Measurements from ENCODE around the gene MOGAT1.
"Not testable (repeated sequence)": the region's sequence is repeated elsewhere in the genome, so short reads cannot be mapped to it uniquely, and the experiment has no call there.

Gene MOGAT1

GRCh38 chr2:222670191-222671038 is 1.0 kb upstream of the MOGAT1 start:
- no peak for DNase-seq (ENCODE audit: low spot score)

GRCh38 chr2:222672068-222672401 is 577 bp downstream of the MOGAT1 start:
- no peak for DNase-seq (ENCODE audit: low spot score)

- no peak for DNase-seq (ENCODE audit: low spot score)
These were observed 1.8 kb downstream of the MOGAT1 start for GRCh38 chr2:222673273-222673672.

- no peak for DNase-seq (ENCODE audit: low spot score)
These were observed 2.4 kb downstream of the MOGAT1 start for GRCh38 chr2:222673883-222674282.

- DNase-seq (ENCODE audit: low spot score): no peak
These were observed 6.5 kb downstream of the MOGAT1 start for GRCh38 chr2:222677981-222678380.

GRCh38 chr2:222683805-222684204 is 12.3 kb downstream of the MOGAT1 start:
- DNase-seq (ENCODE audit: low spot score): no peak

- no peak for DNase-seq (ENCODE audit: low spot score)
These were observed 14.8 kb downstream of the MOGAT1 start for GRCh38 chr2:222686086-222686750.

GRCh38 chr2:222688917-222689316 is 17.5 kb downstream of the MOGAT1 start:
- no peak for DNase-seq (ENCODE audit: low spot score)

GRCh38 chr2:222689322-222689721 is 17.9 kb downstream of the MOGAT1 start:
- DNase-seq (ENCODE audit: low spot score): no peak

- peak; percentile 76 for DNase-seq (ENCODE audit: low spot score)
These were observed 19.2 kb downstream of the MOGAT1 start for GRCh38 chr2:222690564-222691200.

- DNase-seq (ENCODE audit: low spot score): not testable (repeated sequence)
These were observed 22.0 kb downstream of the MOGAT1 start for GRCh38 chr2:222693413-222693812.

- DNase-seq (ENCODE audit: low spot score): no peak
These were observed 22.4 kb downstream of the MOGAT1 start for GRCh38 chr2:222693837-222694236.

GRCh38 chr2:222698276-222698675 is 26.8 kb downstream of the MOGAT1 start:
- DNase-seq (ENCODE audit: low spot score): no peak

- DNase-seq (ENCODE audit: low spot score): no peak
These were observed 29.8 kb downstream of the MOGAT1 start for GRCh38 chr2:222701233-222701632.

GRCh38 chr2:222701721-222702131 is 30.3 kb downstream of the MOGAT1 start:
- DNase-seq (ENCODE audit: low spot score): no peak

GRCh38 chr2:222703091-222703490 is 31.6 kb downstream of the MOGAT1 start:
- no peak for DNase-seq (ENCODE audit: low spot score)

- DNase-seq (ENCODE audit: low spot score): peak; percentile 49
These were observed 32.4 kb downstream of the MOGAT1 start for GRCh38 chr2:222703886-222704285.

GRCh38 chr2:222706616-222707015 is 35.2 kb downstream of the MOGAT1 start:
- DNase-seq (ENCODE audit: low spot score): no peak

- DNase-seq (ENCODE audit: low spot score): no peak
These were observed 35.7 kb downstream of the MOGAT1 start for GRCh38 chr2:222707102-222707688.

GRCh38 chr2:222707689-222708273 is 36.3 kb downstream of the MOGAT1 start:
- DNase-seq (ENCODE audit: low spot score): peak; percentile 27

GRCh38 chr2:222708274-222708710 is 36.8 kb downstream of the MOGAT1 start:
- no peak for DNase-seq (ENCODE audit: low spot score)

GRCh38 chr2:222709191-222709891 is 37.9 kb downstream of the MOGAT1 start:
- DNase-seq (ENCODE audit: low spot score): peak; percentile 85
